ENCODE measurements around the gene C1RL.

DNA sequence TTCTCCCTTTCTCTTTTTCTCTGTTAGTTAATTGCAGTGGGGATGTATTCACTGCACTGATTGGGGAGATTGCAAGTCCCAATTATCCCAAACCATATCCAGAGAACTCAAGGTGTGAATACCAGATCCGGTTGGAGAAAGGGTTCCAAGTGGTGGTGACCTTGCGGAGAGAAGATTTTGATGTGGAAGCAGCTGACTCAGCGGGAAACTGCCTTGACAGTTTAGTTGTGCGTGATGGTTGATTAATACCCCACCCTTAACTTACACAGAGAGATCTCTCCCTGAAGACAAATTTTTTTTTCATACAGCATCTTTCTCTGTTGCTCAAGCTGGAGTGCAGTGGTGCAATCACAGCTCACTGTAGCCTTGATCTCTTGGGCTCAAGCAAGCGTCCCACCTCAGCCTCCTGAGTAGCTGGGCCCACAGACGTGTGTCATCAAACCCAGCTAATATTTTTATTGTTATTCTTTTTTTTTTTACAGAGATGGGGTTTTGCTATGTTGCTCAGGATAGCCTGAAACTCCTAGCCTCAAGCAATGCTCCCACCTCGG, 43.9 kb downstream of the C1RL start:
- TF ChIP-seq, protein P1, sequence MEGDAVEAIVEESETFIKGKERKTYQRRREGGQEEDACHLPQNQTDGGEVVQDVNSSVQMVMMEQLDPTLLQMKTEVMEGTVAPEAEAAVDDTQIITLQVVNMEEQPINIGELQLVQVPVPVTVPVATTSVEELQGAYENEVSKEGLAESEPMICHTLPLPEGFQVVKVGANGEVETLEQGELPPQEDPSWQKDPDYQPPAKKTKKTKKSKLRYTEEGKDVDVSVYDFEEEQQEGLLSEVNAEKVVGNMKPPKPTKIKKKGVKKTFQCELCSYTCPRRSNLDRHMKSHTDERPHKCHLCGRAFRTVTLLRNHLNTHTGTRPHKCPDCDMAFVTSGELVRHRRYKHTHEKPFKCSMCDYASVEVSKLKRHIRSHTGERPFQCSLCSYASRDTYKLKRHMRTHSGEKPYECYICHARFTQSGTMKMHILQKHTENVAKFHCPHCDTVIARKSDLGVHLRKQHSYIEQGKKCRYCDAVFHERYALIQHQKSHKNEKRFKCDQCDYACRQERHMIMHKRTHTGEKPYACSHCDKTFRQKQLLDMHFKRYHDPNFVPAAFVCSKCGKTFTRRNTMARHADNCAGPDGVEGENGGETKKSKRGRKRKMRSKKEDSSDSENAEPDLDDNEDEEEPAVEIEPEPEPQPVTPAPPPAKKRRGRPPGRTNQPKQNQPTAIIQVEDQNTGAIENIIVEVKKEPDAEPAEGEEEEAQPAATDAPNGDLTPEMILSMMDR (conservative IDR thresholded peaks at IDR 0.05; ENCODE audit: low read depth, low read length) = no peak
- TF ChIP-seq EZH2 (IDR thresholded peaks at IDR 0.05; ENCODE audit: borderline replicate concordance, low read depth, low read length, poor library complexity, severe bottlenecking) = no peak

All from A673 (cell line).